Adrenal gland (tissue), 19 donors: ENCODE results near the gene DHRS3. TPM values are rescaled to one million over a fixed set of nuclear protein-coding genes. Genes with fewer than 3 reads are reported as not detected.
A peak's percentile ranks its signal among the peaks of the same experiment; 100 is the strongest.

Experiments
- DNase-seq, 7 donors: peaks; one replicate each; pipeline ENCODE4 v3.0.0-alpha.2; 2019 to 2020
- H3K27ac ChIP-seq, 5 donors: fragments of 200-600 bp; sonication (generic) in 4 of 5; 1 replicate in 3 of 5; 2 replicates in 2 of 5; pipeline versions ENCODE4 v1.5.1 to v1.8.0; 2016 to 2020; ENCODE audit warnings: mild to moderate bottlenecking in 1 of 5
- H3K27me3 ChIP-seq: fragments of 200-600 bp; 2 replicates; pipeline ENCODE4 v1.8.0; 2021
- H3K36me3 ChIP-seq, 2 donors: fragments of 200-600 bp; replicated peaks in 1 of 2; 1 replicate in 1 of 2; 2 replicates in 1 of 2; pipeline versions ENCODE4 v1.5.1 to v1.8.0; 2018 to 2022
- H3K4me1 ChIP-seq, 2 donors: fragments of 200-600 bp; replicated peaks in 1 of 2; 1 replicate in 1 of 2; 2 replicates in 1 of 2; pipeline versions ENCODE4 v1.5.1 to v1.8.0; 2018 to 2021
- H3K4me3 ChIP-seq, 4 donors: fragments of 200-600 bp; sonication (generic) in 3 of 4; one replicate each; pipeline ENCODE4 v1.5.1; 2016 to 2018
- H3K9me3 ChIP-seq, 3 donors: fragments of 200-600 bp; sonication (generic) in 1 of 3; replicated peaks in 1 of 3; 1 replicate in 2 of 3; 2 replicates in 1 of 3; pipeline versions ENCODE4 v1.5.1 to v1.8.0; 2016 to 2021
- POLR2A ChIP-seq, 2 donors: fragments of 450-650 bp; IDR thresholded peaks; one replicate each; pipeline ENCODE4 v1.6.1; 2017; ENCODE audit warnings: antibody characterized with exemption in 2 of 2, mild to moderate bottlenecking in 2 of 2, moderate library complexity in 1 of 2
- WGBS, 4 donors: extraction: QIAGEN DNeasy Blood & Tissue Kit in 2 of 4; methylation state at CpG; one replicate each; pipeline versions ENCODE4 v1.1.5 to v1.1.7; 2013 to 2017; 5-methylcytosine and 5-hydroxymethylcytosine counted together
- intact Hi-C, 2 donors: fragments of 100-400 bp; cut with DNase I; formaldehyde crosslinking; loops; one replicate each; pipeline versions ENCODE4 v1.14.1 to v1.15.0; 2022 to 2023
- long read RNA-seq, 10 donors: library from polyadenylated mRNA in 3 of 10; unstranded in 2 of 10; stranded (forward) in 1 of 10; transcript quantifications; one replicate each; pipeline ENCODE4 v2.0.0 and lab custom pipeline, GENCODE V29; 2021 to 2026
- polyA plus RNA-seq, 3 donors: library from polyadenylated mRNA; stranded (reverse); fragments of 200-250 nt in 2 of 3; fragments of 350-450 nt in 1 of 3; fragmentation: Illumina TruSeq in 1 of 3; extraction: RNeasy Lipid Tissue Mini Kit (QIAGEN cat#74804) in 1 of 3; gene quantifications; one replicate each; pipeline ENCODE4 v1.2.3, GENCODE V29; 2013 to 2014
- total RNA-seq, 9 donors: library from RNA; depleted of rRNA in 4 of 9; stranded (reverse); fragments of >200 nt in 4 of 9; fragments of 120-200 nt in 1 of 9; fragmentation: NEBNext Ultra II Directional in 1 of 9; extraction: Animal tissue kit (Norgen Biotek cat#: 25700) in 1 of 9; gene quantifications; one replicate each; pipeline versions ENCODE4 v1.1.0 to v1.2.4, GENCODE V29; 2013 to 2023
- TF ChIP-seq, protein P1 (sequence below), 6 experiments: fragments of 450-650 bp in 4 of 6; fragments of 200-600 bp in 2 of 6; sonication (generic) in 1 of 6; IDR thresholded peaks; 1 replicate in 5 of 6; 2 replicates in 1 of 6; pipeline versions ENCODE4 v1.5.1 to v1.8.0; 2016 to 2021; ENCODE audit warnings: antibody characterized with exemption in 6 of 6, mild to moderate bottlenecking in 2 of 6, moderate library complexity in 1 of 6
- donor health status: healthy with polysubstance abuse.
- donor health status: Bipolar disorder and iron deficiency.
- donor health status: DM: yes; HTN: yes; CAD: no.
- donor health status: DM: no; HTN: no; CAD: no.
- donor health status: DM: no; HTN: no; CAD: no.
- donor health status: DM: yes; HTN: yes; CAD: no.

The DHRS3 gene, protein sequence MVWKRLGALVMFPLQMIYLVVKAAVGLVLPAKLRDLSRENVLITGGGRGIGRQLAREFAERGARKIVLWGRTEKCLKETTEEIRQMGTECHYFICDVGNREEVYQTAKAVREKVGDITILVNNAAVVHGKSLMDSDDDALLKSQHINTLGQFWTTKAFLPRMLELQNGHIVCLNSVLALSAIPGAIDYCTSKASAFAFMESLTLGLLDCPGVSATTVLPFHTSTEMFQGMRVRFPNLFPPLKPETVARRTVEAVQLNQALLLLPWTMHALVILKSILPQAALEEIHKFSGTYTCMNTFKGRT
- total RNA-seq (10 to 100 TPM in 8 of 9 donors, 1 to 10 TPM in 1; 9.6 to 72.4 (median 41.3) TPM), polyA plus RNA-seq (10 to 100 TPM in 2 of 3 donors, 1 to 10 TPM in 1; 7.7 to 44.2 (median 44.2) TPM)
- long read RNA-seq, donor 1, transcript DHRS3-204 (6 exons, 1,722 nt): major isoform, 6 of 6 reads
- long read RNA-seq, donor 1, partial matches to known transcripts: 0 of 6 reads
- long read RNA-seq, donor 1, other reads (novel, unspliced or antisense): 0 of 6 reads
- long read RNA-seq, donor 2, partial matches to known transcripts: 0 of 4 reads
- long read RNA-seq, donor 2, other reads (novel, unspliced or antisense): 0 of 4 reads
- long read RNA-seq, donor 3, partial matches to known transcripts: 0 of 3 reads
- long read RNA-seq, donor 3, other reads (novel, unspliced or antisense): 0 of 3 reads
- long read RNA-seq, donor 4, transcript DHRS3-204 (6 exons, 1,722 nt): major isoform, 55 of 66 reads
- long read RNA-seq, donor 4, partial matches to known transcripts: 4 of 66 reads
- long read RNA-seq, donor 4, other reads (novel, unspliced or antisense): 7 of 66 reads
- long read RNA-seq, donor 5, transcript DHRS3-204 (6 exons, 1,722 nt): major isoform, 18 of 25 reads
- long read RNA-seq, donor 5, partial matches to known transcripts: 3 of 25 reads
- long read RNA-seq, donor 5, other reads (novel, unspliced or antisense): 4 of 25 reads
- long read RNA-seq, donor 6, transcript DHRS3-204 (6 exons, 1,722 nt): major isoform, 20 of 30 reads
- long read RNA-seq, donor 6, partial matches to known transcripts: 5 of 30 reads
- long read RNA-seq, donor 6, other reads (novel, unspliced or antisense): 5 of 30 reads
- long read RNA-seq, donor 7: 0 reads
- long read RNA-seq, donor 8, transcript DHRS3-204 (6 exons, 1,722 nt): major isoform, 8 of 8 reads
- long read RNA-seq, donor 8, partial matches to known transcripts: 0 of 8 reads
- long read RNA-seq, donor 8, other reads (novel, unspliced or antisense): 0 of 8 reads
- long read RNA-seq, donor 9: 0 reads
- long read RNA-seq, donor 10, transcript DHRS3-204 (6 exons, 1,722 nt): major isoform, 5 of 5 reads
- long read RNA-seq, donor 10, partial matches to known transcripts: 0 of 5 reads
- long read RNA-seq, donor 10, other reads (novel, unspliced or antisense): 0 of 5 reads

DNA sequence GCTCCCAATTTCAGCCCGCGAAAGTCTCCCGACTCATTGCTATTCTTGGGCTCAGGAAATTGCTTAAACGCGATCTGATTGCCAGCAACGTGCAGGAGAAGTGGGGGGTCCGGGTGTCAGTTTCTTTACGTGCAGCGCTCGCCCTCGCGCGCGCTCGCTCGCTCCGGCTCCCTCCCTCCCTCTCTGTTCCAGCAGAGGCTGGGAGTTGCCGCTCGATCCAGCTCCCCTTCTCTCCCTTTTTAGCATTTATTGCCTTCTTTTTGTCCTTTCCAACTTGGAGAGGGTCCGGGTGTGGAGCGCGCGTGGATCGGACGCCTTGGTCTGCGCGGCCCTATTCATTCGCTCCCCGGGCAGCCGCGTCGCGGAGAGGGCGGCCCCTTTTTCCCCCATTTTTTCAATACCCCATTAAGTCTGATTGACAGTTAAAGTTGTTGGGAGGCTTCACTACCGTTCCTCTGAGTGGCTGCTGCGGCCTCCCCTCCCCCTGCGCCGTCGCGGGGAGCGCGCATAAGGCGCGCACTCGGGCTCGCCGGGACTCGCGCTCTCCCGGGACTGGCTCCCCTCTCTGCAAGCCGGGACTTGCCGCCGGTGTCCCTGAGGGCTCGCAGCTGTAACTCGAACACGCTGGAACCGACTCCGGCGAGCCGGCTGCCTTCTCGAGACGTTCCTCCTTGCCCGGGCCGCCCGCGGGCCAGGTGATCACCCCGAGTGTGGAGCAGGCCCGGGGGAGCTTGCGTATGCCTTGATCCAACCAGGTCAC, at the start of gene DHRS3:
Gene DHRS3 (minus strand): TSS at position 310 of the 760 bp plus-strand sequence. CDS start 862 bp downstream, outside the sequence.
- TF ChIP-seq, protein P1, sequence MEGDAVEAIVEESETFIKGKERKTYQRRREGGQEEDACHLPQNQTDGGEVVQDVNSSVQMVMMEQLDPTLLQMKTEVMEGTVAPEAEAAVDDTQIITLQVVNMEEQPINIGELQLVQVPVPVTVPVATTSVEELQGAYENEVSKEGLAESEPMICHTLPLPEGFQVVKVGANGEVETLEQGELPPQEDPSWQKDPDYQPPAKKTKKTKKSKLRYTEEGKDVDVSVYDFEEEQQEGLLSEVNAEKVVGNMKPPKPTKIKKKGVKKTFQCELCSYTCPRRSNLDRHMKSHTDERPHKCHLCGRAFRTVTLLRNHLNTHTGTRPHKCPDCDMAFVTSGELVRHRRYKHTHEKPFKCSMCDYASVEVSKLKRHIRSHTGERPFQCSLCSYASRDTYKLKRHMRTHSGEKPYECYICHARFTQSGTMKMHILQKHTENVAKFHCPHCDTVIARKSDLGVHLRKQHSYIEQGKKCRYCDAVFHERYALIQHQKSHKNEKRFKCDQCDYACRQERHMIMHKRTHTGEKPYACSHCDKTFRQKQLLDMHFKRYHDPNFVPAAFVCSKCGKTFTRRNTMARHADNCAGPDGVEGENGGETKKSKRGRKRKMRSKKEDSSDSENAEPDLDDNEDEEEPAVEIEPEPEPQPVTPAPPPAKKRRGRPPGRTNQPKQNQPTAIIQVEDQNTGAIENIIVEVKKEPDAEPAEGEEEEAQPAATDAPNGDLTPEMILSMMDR (IDR thresholded peaks at IDR 0.05): no peak
- peak in 1 of 2 donors; percentile 36 for TF ChIP-seq POLR2A (IDR thresholded peaks at IDR 0.05)
- intact Hi-C loops: loop anchor here (10.0 kb wide), 2 partner anchors 73 to 303 kb away; no protein-coding TSS in a partner anchor
- 0 to 1% (median 1%) methylated on average over 42 to 69 of the region's 69 CpGs for WGBS, 4 donors
- H3K27ac ChIP-seq: peak within 1 kb of the TSS; percentile 67 to 94 (median 79)
- H3K36me3 ChIP-seq: no peaks in the 10 kb centered on the region
- no peaks in the 10 kb centered on the region for H3K27me3 ChIP-seq
- peaks cover 17 to 58% of the 10 kb centered on the region in 2 donors for H3K4me1 ChIP-seq
- H3K4me3 ChIP-seq: peak within 1 kb of the TSS; percentile 24 to 67 (median 54)
- DNase-seq: peak; percentile 71 to 81 (median 76)
- H3K9me3 ChIP-seq: no peaks in the 10 kb centered on the region

DNA sequence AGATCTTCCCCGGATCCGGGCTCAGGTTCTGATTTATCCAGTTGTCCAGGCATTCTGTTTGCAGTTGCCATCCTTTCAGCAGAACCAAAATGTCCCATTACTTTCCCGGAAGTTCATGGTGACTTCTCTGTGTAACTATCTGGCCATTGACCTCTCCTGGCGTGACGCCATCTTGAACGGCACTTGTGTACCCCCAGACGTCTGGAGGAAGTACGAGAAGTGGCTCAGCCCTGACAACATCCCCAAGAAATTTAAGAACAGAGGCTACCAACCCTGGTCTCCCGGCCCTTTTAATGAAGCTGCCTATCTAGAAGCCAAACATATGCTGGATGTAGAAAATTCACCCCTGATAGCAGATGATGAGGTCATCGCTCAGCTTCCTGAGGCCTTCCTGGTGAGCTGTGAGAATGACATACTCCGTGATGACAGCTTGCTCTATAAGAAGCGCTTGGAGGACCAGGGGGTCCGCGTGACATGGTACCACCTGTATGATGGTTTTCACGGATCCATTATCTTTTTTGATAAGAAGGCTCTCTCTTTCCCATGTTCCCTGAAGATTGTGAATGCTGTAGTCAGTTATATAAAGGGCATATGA, 48.2 kb upstream of the DHRS3 start:
- WGBS, 4 donors: 80 to 88% (median 84%) methylated on average over 15 of the region's 15 CpGs
- Histone ChIP-seq H3K36me3 (no peaks in the 10 kb centered on the region), H3K27me3 (no peaks in the 10 kb centered on the region), H3K4me3 (no peak overlapping the region), H3K9me3 (no peaks in the 10 kb centered on the region), H3K27ac (no peak overlapping the region), H3K4me1 (no peaks in the 10 kb centered on the region)
- intact Hi-C loops: no loop called here
- no peak for TF ChIP-seq POLR2A (IDR thresholded peaks at IDR 0.05)
- DNase-seq: no peak

DNA sequence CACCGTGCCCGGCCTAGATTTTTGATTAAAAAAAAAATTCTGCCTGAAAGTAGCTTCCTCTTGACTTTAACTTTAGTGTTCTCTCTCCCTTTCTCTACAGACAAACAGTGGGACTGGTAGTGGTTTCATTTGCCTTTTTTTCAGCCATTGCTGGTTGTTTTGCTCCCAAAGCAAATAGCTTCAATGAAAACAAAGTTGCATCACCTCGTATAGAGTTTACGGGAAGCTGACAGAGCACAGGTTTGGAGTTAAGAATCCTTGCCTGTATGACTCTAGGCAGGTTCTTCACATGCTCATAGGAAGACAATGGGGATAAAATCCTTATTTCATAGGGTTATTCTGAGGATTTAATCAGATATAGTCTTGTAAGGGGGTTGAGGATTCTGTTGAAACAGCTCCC, 47.5 kb upstream of the DHRS3 start:
- no peaks in the 10 kb centered on the region for H3K9me3 ChIP-seq
- H3K36me3 ChIP-seq: no peaks in the 10 kb centered on the region
- no peak overlapping the region for H3K27ac ChIP-seq
- 51 to 76% (median 66%) methylated on average over 4 of the region's 4 CpGs for WGBS, 4 donors
- intact Hi-C loops: no loop called here
- no peak for DNase-seq
- no peaks in the 10 kb centered on the region for H3K4me1 ChIP-seq
- TF ChIP-seq, protein P1 (IDR thresholded peaks at IDR 0.05): no peak
- no peak for TF ChIP-seq POLR2A (IDR thresholded peaks at IDR 0.05)
- H3K4me3 ChIP-seq: no peak overlapping the region
- no peaks in the 10 kb centered on the region for H3K27me3 ChIP-seq
